ENCODE results near the gene IFFO2. TPM values are rescaled to one million over a fixed set of nuclear protein-coding genes. Genes with fewer than 3 reads are reported as not detected.

IFFO2 gene
- polyA plus RNA-seq, 1 of the 3 experiments (the other 2 are of a cell fraction): 10.5 TPM

- TF ChIP-seq REST (IDR thresholded peaks at IDR 0.05; ENCODE audit: low read depth, low read length): no peak
Measured at GRCh38 chr1:18936814-18937481, 19.5 kb downstream of the IFFO2 start (continued).

- Histone ChIP-seq H3K9me3 (no peaks in the 10 kb centered on the region), H3K9ac (no peak overlapping the region), H2AFZ (ENCODE audit: low read depth) (no peak overlapping the region), H3F3A (replicated peaks; ENCODE audit: insufficient read depth) (no peaks in the 10 kb centered on the region), H3K27ac (ENCODE audit: low read depth in 2 of 2, low read length in 1 of 2) (no peak overlapping the region), H3K4me2 (no peak overlapping the region), H3K4me3 (ENCODE audit: low read depth in 2 of 2, low read length in 1 of 2) (no peak overlapping the region), H3K79me2 (ENCODE audit: insufficient read depth) (peaks cover 68% of the 10 kb centered on the region), H4K20me1 (ENCODE audit: insufficient read depth) (no peaks in the 10 kb centered on the region), H3K27me3 (ENCODE audit: insufficient read depth) (no peaks in the 10 kb centered on the region), H3K9me2 (no peaks in the 10 kb centered on the region), H3K36me3 (replicated peaks in 1 of 2; ENCODE audit: control insufficient read depth in 1 of 2, insufficient read depth in 2 of 2, low read length in 1 of 2) (no peaks in the 10 kb centered on the region), H3K4me1 (ENCODE audit: control insufficient read depth in 1 of 2, insufficient read depth in 2 of 2, low read depth in 1 of 2, low read length in 1 of 2) (peaks cover 13 to 28% of the 10 kb centered on the region in 2 experiments; a peak in 2 of 4 replicates)
- WGBS (ENCODE audit: low lambda C conversion rate): 93% methylated on average over 3 of the region's 3 CpGs
- ChIA-PET CTCF (interaction anchor here (1.0 to 3.5 kb wide), 2 partner anchors 18 to 23 kb away, joined by 6 to 12 read pairs; no protein-coding TSS in a partner anchor), POLR2A (interaction anchor here (0.8 kb wide), 1 partner anchor 20 kb away, joined by 4 read pairs; the partner anchor contains the start of gene IFFO2)
- DNase-seq: no peak
- no peak for TF ChIP-seq SIN3A (IDR thresholded peaks at IDR 0.05; ENCODE audit: borderline replicate concordance, low read depth, low read length)
- no peak for TF ChIP-seq TCF12 (IDR thresholded peaks at IDR 0.05)
- TF ChIP-seq RFX5 (IDR thresholded peaks at IDR 0.05; ENCODE audit: low read length): no peak
- TF ChIP-seq RCOR1 (IDR thresholded peaks at IDR 0.05; ENCODE audit: low read length): no peak
- TF ChIP-seq CTCF (IDR thresholded peaks at IDR 0.05): no peak
- no peak for TF ChIP-seq JUND (IDR thresholded peaks at IDR 0.05)
- TF ChIP-seq ZBTB33 (IDR thresholded peaks at IDR 0.05; ENCODE audit: borderline replicate concordance, low read depth): no peak
- no peak for TF ChIP-seq FOXJ3 (CRISPR knock-in tag; IDR thresholded peaks at IDR 0.05)
- TF ChIP-seq PBX3 (IDR thresholded peaks at IDR 0.05): no peak
- no peak for TF ChIP-seq MXI1 (IDR thresholded peaks at IDR 0.05; ENCODE audit: low read depth, low read length)
- TF ChIP-seq FOXM1 (IDR thresholded peaks at IDR 0.05; ENCODE audit: low read depth): no peak
- no peak for TF ChIP-seq POLR2AphosphoS5 (IDR thresholded peaks at IDR 0.05; ENCODE audit: low read depth, low read length)
- TF ChIP-seq MAX (IDR thresholded peaks at IDR 0.05; ENCODE audit: low read depth): no peak
- no peak for TF ChIP-seq GABPA (IDR thresholded peaks at IDR 0.05; ENCODE audit: low read depth)
- no peak for TF ChIP-seq NRF1 (IDR thresholded peaks at IDR 0.05; ENCODE audit: low read depth, low read length)
- no peak for TF ChIP-seq MEF2A (IDR thresholded peaks at IDR 0.05; ENCODE audit: borderline replicate concordance, low read depth)
Measured at GRCh38 chr1:18936471-18936813, 20.0 kb downstream of the IFFO2 start.

Measured in SK-N-SH (cell line).